NCI-H2171 treated with DMSO at 0.1 percent for 48 hours (cell line): ENCODE data around the gene MYO19.
"Not testable (repeated sequence)": the region's sequence is repeated elsewhere in the genome, so short reads cannot be mapped to it uniquely, and the experiment has no call there.

ENCODE experiments used
- DNase-seq: peaks from one replicate; lab custom pipeline; 2025; lab: John Stamatoyannopoulos, UW

MYO19 gene

DNA sequence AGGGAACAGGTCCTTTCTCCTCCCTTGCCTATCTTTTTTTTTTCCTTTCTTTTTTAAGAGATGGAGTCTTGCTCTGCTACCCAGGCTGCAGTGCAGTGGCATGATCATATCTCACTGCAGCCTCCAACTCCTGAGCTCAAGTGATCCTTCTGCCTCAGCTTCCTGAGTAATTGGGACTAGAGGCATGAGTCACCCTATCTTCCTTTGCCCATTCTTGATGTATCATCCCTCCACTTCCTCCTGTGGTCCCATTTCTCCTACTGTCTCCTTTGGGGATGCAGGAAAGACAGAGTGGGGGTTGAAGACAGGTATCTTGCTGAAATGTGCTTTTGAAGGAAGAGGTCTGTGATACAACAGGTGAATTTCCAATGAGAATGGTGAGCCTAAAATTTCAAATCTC lies 5.5 kb downstream of the MYO19 start:
- no peak for DNase-seq

DNA sequence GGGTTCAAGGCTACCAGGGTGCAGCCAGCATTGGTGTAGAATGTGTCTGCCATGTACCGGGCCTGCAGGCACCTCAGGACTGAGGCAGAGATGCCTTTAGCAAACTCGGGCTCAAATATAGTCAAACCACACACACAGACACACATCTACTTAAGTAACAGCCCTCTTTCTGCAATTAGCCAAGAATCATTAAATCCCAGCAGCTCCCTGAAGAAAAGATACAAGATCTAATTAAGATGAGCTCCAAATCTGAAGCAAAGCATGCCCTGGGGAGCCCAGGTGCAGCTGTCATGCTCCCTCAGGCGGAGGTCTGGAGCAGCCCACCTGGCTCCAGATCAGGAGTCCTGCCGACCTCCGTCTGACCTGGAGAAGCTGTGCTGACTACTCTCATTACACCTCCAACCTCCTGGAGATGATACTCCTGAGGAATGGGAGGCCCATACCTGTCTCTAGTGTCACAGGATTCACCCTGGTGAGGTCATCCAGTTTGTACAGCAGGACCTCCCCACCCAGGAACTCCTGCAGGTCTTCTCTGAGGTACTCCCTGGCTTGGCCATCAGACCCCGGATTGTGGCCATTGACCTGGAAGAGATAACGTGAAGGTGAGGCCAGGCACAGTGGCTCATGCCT lies 6.9 kb downstream of the MYO19 start:
- DNase-seq, result peak; percentile 83

DNA sequence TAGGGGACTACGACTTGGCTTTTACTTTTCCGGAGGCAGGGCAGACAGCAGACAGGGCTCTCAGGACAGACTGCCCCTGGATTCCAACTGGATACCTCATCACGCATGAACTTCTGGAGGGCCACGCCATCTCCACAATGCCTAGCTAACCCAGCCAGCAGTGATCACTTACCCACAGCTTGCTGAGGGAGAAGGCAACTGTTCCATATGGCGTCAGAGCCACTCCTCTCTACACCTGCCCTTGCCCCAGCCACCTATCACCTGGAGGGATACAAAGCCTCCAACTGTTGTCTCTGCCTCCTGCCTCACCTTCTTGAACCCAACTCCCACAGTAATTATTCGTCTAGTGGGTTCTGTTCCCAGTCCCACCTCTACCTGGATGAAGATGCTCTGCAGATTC lies 8.8 kb downstream of the MYO19 start:
- no peak for DNase-seq

DNA sequence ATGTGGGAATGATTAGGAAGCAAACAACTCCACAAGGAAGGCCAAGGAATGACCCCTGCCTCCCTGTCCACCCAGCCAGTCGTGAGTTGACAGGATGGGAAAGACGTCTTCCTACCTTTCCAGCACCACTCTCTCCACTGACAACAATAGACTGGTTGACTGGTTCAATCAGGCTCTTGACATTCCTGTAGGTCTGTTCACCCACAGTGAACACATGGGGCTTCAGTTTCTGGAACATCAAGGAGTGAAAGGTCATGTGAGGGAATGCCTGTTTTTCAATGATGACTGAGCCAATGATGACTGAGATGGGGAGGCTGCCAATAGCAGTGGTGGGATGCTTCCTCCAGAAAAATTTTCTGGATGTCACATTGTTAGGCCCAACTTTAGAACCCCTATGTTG lies 9.6 kb downstream of the MYO19 start:
- DNase-seq, result no peak

DNA sequence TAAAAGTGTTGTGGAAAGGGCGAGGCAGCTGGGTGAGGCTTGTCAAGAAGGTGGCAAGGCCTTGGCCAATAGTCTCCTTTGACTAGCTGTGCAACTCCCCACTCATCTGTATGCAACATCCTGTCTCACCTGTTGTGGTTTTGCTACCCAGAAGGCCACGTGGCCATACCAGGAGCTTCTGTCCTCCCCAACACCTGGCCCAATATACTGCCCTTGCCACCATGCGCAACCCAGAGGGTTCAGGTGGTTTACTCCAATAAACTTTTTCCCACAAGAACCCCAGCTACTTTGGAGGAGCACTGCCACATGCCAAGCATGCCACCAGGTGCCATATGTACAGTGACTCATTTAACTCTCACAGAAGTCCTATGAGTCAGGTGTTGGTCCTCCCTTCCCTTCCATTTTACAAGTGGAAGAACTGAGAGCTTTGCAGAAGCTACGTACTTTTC lies 10.2 kb downstream of the MYO19 start:
- no peak for DNase-seq

DNA sequence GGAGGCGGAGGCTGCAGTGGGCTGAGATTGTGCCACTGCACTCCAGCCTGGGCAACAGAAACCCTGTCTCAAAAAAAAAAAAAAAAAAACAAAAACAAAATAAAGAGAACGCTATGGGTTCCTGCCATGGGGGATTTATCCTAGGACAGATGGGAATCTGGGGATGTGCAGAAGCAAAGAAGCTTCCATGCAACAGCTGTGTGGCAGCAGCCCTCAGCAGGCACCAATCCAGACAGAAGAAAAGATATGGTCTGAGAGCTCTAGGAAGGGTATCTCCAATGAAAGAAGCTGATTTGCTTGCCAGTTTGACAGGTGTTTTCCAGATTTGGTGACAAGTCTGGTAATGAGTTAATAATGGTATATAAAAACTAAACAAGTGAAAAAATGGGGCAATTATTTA lies 11.6 kb downstream of the MYO19 start:
- peak; percentile 70 for DNase-seq

DNA sequence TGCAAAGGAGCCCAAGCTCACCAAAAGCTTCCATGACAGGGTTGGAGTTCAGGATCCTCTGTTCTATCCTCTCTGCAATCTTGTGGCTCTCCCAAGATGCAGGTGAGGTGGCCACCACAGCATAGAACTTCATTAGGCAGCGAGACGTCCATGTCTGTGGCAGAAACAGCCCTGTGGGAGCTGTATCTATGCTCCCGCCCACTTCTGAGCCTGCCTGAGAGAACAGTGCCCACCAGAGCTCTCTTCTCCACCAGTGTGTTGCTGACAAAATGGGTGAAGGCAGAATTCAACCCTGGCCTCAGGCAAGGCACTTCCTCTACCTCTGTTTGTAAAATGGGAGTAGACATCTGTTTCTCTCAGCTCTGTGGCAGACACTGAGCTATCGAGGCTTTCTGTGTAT lies 18.8 kb downstream of the MYO19 start:
- DNase-seq, result no peak

DNA sequence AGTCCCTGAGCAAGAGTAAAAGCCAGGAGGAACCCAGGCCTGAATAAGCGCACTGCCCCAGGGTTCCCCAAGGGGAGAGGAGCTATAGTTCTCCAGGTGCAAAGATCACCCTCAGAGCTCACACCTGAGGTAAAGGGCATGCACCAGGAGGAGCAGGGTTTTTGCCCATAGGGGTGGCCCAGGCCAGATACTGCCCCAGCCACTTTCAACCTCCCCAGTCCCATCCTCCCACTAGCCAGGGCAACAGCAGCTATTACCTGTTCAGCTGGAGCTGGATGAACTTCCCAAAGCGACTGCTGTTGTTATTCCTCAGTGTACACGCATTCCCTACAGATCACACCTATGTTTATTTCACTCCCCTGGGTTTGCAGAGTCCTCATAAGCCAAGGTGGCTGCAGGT lies 19.8 kb downstream of the MYO19 start:
- DNase-seq, result no peak

DNA sequence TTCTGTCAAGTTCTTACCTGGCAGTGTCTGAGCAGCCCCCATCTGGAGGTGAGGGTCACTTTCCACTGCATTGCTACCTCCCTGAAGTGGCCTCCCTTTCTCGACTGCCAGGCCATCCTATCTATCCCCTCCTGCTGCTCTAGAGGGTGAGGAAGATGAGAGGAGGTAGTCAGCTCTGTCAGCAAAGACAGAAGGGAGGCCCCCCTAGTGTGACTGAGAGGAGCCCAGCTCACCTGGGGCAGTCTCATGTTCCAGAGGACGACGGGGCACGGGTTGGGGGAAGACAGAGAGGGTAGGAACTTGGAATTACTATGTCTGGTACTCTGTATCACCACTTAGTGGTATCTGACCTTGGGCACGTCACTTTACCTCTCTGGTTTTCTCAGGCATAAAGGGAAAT lies 22.0 kb downstream of the MYO19 start:
- no peak for DNase-seq

DNA sequence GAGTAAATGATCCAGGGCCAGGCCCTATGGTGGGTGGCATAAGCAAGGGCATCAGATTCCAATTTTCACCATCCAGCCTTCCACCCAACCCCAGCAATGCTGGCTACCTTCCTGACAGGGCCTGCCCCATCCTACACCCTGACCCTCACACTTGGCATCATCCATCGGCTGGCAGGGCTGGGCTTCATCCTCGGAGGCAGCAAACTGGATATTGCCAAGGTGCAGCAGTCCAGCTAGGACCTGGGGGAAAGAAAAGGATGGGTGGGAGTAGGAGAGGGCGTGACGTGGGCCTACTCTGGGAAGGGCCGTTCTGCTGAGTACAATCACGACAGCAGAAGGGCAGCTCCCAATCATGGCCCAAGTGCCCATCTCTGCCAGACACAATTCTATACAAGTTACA lies 23.5 kb downstream of the MYO19 start:
- no peak for DNase-seq

DNA sequence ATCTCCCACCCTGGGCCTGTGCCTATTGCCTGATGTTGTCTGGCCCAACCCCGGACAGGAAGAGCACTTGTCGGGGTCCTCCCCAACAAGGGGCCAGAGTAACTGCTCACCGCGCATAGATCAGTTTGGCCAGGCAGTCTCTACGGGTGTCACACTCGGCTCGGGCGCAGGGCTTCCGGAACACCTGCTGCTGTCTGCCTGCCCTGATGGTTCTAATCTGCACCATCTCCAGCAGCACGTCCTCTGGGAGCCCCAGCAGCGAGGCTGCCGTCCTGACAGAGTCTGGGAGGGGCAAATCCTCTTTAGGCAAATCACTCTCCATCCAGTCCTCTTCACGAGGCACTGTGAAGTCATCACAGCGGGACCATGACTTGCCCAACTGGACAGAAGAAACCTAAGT lies 24.0 kb downstream of the MYO19 start:
- no peak for DNase-seq

DNA sequence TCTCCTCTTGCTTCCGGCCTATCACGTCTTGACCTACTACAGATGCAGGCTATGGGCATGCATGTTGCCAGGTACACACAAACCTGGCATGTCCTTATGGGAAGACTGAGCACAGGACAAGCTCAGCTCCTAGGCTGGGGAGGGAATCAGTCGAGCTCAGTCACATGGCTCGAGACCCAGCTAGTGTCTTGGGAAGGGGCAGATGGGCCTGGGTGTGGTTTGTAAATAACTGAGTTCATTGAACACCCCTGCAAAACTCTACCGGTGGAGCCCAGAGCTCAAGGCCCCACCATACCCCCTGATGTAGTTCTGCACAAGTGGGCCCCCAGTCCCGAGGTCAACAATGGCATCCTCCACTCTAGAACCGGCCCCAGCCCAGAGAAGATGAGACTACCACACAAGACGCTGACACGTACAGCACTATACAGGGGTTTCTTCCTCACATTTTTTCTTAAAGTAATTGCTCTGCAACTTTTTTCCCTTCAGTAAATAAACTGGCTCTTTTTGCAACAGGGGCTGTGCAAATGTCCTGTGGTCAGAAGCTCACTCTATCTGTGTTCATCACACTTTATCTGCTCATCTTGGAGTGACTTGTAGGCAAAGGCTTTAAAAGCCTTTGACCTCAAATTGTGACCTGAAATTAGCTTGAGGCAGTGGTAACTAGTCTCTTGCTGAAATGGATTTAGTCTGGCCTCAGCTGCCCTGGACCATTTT lies 25.2 kb downstream of the MYO19 start:
- DNase-seq, result no peak

DNA sequence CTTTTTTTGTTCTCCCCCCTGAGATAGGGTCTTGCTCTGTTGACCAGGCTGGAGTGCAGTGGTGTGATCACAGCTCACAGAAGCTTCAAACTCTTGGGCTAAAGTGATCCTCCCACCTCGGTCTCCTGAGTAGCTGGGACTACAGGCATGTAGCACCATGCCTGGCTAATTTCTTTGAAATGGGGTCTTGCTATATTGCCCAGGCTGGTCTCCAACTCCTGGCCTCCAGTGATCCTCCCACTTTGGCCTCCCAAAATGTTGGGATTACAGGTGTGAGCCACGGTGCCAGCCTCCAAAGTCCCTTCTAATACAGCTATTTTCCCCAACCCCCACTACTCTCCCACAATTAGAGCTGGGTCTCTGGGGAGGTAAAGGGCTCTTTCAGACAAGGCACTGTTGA lies 26.2 kb downstream of the MYO19 start:
- not testable (repeated sequence) for DNase-seq

DNA sequence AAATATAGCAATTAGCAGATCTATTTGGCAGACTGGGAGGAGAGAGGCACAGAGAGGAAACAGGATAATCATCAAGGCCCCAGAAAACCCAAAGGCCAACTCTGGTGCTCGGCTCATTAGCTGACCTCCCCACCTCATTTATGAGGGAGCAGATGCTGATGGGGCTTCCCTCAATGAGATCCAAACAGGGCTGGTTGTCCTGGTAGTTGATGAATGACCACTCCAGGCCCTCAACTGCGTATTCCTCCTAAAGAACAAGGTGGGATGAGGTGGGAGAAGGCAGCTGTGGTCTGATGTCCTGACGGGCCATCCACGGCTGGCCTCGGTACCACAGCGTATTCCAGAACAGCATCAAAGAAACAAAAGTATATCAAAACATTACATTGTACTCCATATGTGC lies 27.4 kb downstream of the MYO19 start:
- no peak for DNase-seq

DNA sequence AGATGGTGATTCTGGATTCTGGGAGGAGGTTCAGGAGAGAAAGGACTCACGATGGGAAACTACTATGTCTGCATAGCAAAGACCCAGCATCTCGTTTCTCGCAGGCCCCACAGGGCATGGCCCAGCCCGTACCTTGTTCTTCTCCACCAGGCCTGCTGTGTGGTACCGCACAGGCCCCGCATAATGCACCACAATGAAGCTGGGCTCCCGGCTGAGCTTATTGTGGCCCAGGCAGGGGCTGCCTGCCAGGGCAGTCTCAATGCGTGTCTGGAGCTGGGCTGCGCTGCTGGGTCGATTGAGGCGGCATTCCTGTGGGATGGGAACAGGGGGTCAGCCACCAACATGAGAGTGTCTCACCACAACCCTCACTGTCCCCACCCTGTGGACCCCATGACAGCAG lies 27.8 kb downstream of the MYO19 start:
- DNase-seq, result no peak

DNA sequence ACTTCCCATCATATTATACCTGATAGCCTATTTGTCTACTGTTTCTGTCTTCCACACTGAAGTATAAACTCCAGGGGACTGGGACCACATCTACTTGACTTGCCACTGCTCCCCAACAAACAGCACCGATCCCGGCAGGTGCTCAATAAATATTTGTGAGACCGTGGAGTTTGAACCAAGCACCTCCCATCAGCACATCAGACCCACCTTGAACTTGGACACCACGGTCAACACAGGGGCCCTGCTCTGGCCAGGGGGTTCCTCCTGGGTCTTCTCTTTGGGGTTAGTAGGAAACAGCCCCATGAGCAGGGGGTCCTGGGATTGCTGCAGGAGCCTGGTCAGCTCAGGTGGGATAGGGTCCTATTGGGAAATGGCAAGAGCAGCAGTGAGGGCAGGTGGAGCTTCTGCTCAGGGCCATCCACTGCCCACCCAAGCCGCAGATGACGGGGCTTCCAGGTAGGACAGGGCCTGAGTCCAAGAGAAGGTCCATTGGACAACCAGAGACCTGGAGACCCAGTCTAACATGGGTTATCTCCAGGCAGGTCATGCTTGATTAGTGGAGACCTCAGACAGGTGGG lies 28.3 kb downstream of the MYO19 start:
- no peak for DNase-seq

DNA sequence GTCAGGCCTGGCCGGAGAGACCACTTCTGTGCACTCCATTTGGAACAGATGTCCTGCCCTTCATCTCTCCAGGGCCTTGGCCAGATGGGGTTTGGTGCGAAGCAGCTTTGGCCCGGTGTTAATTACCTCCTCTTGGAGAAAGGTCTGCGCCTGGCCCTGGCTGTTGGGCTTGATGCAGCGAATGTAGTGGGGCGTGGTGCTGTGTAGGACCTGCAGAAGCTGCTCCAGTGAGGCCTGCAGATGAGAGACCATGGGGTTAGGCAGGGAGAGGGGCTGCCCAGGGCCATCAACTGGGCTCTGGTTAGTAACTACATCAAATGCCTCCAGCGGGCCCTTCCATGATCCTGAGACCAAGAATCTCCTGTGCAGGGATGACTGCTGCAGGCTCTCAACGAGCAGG lies 29.5 kb downstream of the MYO19 start:
- DNase-seq, result no peak

DNA sequence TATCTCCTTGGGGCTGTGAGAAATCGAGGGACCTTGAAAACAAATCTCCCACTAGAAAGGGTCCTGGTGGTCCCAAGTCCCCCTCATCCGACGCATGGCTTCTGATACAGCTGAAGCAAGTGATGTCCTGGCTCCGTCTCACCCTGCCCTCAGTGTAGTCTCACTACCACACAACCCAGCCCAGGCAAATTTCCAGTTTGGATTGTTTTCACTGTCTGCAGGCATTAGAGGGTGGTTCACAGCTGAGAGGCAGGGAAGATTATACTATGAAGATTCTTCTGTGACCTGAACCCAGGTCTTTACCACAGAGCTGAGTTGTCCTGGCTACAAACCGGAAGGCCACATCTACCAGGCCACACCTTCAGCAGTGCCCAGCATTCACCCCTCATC lies 30.5 kb downstream of the MYO19 start:
- no peak for DNase-seq

DNA sequence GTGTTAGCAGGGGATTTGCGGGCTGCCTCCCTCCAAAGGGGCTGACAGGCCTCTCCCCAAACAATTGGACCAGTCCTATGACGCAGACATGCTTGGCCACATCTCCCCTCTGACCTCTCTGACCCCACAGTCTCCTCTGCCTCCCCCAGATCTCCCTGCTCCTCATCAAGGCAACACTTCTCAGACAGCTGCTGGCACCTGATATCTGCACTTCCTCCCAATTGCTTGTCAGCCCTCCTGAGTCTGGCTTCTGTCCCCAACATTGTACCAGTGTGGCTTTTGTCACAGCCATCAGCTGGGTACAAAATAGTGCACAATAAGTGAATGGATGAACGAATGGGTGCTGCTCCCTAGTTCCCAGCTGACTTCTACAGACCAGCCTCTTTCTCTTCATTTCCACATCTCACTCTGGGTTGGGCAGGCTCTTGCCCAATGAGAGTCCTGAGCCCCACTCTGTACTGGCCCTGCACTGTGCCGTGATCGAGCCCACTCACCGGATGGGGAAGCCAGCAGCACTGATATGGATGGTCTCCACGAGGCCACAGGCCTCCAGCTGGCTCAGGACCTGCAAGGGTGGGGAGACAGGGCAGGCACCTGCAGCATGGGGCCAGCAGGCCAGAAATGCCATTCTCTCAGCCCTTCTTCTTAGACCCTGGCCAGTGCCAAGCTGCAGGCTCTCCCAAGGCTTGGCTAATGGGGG lies 31.1 kb downstream of the MYO19 start:
- DNase-seq, result no peak

DNA sequence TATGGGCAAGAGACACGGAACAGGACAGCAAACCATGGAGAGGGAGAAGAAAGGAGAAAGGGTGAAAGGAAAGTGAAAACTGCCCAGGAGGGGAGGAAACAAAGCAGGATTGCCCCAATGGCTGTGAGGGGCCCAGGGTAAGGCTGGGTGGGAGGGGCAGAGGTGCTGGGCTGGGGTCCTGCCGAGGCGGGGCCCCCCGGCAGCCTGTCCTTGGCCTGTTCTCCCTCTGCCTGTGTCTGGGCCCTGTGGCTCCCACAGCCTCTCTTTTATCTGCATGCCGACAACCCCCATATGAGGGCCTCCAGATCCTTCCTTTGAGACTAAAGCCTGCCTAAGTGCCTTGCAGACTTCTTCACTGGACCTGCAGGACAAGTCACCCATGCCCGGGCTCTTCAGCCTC lies 32.7 kb downstream of the MYO19 start:
- DNase-seq, result no peak

DNA sequence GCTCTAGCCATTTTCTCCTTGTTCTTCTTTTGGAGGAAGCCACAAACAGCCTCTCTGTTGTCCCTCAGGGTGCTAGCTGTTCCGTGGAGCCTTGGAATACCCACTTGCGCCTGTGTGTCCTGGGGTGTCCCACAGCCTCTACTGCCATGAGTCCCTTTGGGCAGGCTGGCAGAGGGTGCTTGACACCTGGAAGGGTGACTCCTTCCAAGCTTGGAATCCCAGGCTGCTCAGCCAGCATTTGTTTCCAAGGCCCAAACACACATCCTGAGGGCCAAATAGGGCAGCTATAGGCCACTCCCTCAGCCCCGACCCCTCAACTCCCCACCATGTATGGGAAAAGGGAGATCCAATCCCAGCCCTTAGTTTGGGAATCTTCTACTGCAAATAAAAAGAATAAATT lies 33.3 kb downstream of the MYO19 start:
- no peak for DNase-seq

DNA sequence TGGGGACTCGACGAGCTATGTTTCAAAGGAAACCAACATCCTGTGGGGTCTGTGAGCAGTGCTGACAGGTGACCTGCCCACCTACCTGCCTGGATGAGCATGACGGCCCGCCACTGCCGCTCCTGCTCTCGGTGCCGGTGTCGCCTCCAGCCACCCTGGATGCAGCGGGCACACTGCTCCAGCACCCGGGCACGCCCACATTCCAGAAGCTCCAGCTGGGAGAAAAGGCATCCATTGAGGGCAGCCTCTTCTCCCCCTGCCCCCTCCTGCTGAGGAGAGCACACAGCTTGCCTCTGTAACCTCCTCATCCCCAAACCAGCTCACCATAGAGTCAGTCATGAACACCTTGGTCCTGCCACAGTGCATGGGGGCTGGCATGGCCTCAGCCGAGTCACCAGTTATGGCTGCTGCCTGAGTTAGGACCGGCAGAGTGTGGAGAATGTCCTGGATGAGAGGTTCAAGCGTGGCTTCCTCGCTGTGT lies 33.9 kb downstream of the MYO19 start:
- no peak for DNase-seq
